Trophoblast cell (in vitro differentiated cells and primary cell): ENCODE results near the gene APOM.
A peak's percentile ranks its signal among the peaks of the same experiment; 100 is the strongest.

Source experiments
- DNase-seq, 2 donors: peaks; one replicate each; pipeline ENCODE4 v3.0.0-alpha.2; 2016
- H2AFZ ChIP-seq: 2 replicates; pipeline ENCODE4 v1.6.1; 2013; ENCODE audit warnings: low read length, moderate library complexity, mild to moderate bottlenecking; ENCODE audit not compliant: insufficient read depth, poor library complexity
- H2AK5ac ChIP-seq: 2 replicates; pipeline ENCODE4 v1.6.1; 2013; ENCODE audit warnings: mild to moderate bottlenecking, low read length
- H2BK120ac ChIP-seq: 2 replicates; pipeline ENCODE4 v1.6.1; 2013; ENCODE audit warnings: low read length, mild to moderate bottlenecking, moderate library complexity; ENCODE audit not compliant: insufficient read depth, poor library complexity
- H2BK12ac ChIP-seq: 2 replicates; pipeline ENCODE4 v1.6.1; 2013; ENCODE audit warnings: mild to moderate bottlenecking, low read length, moderate library complexity
- H2BK5ac ChIP-seq: 2 replicates; pipeline ENCODE4 v1.6.1; 2013; ENCODE audit warnings: low read length, low read depth, moderate library complexity, mild to moderate bottlenecking; ENCODE audit not compliant: poor library complexity
- H3K14ac ChIP-seq: 2 replicates; pipeline ENCODE4 v1.6.1; 2013; ENCODE audit warnings: mild to moderate bottlenecking, low read length
- H3K18ac ChIP-seq: 2 replicates; pipeline ENCODE4 v1.6.1; 2013; ENCODE audit warnings: mild to moderate bottlenecking, low read length
- H3K23ac ChIP-seq: 2 replicates; pipeline ENCODE4 v1.6.1; 2013; ENCODE audit warnings: low read length
- H3K27ac ChIP-seq: 2 replicates; pipeline ENCODE4 v1.5.1; 2013; ENCODE audit warnings: low read depth, mild to moderate bottlenecking, inconsistent platforms, low read length, moderate library complexity
- H3K27me3 ChIP-seq: 2 replicates; pipeline ENCODE4 v1.6.1; 2013; ENCODE audit warnings: inconsistent platforms, mild to moderate bottlenecking, low read length, moderate library complexity; ENCODE audit not compliant: insufficient read depth
- H3K36me3 ChIP-seq, 2 experiments: 1 replicate in 1 of 2; 2 replicates in 1 of 2; pipeline ENCODE4 v1.6.1; 2013; ENCODE audit warnings: low read length in 2 of 2, mild to moderate bottlenecking in 2 of 2, moderate library complexity in 1 of 2; ENCODE audit not compliant: insufficient read depth in 2 of 2, control insufficient read depth in 1 of 2
- H3K4ac ChIP-seq: 2 replicates; pipeline ENCODE4 v1.6.1; 2013; ENCODE audit warnings: low read depth, mild to moderate bottlenecking, low read length, moderate library complexity
- H3K4me1 ChIP-seq, 2 experiments: 1 replicate in 1 of 2; 2 replicates in 1 of 2; pipeline ENCODE4 v1.6.1; 2013; ENCODE audit warnings: low read length in 2 of 2, mild to moderate bottlenecking in 2 of 2, moderate library complexity in 1 of 2; ENCODE audit not compliant: insufficient read depth in 2 of 2, control insufficient read depth in 1 of 2
- H3K4me2 ChIP-seq: 2 replicates; pipeline ENCODE4 v1.6.1; 2013; ENCODE audit warnings: inconsistent platforms, mild to moderate bottlenecking, low read length, moderate library complexity
- H3K4me3 ChIP-seq: 2 replicates; pipeline ENCODE4 v1.5.1; 2013; ENCODE audit warnings: mild to moderate bottlenecking, low read depth, low read length, inconsistent platforms
- H3K79me1 ChIP-seq: one replicate; pipeline ENCODE4 v1.6.1; 2013; ENCODE audit warnings: low read length
- H3K79me2 ChIP-seq: 2 replicates; pipeline ENCODE4 v1.6.1; 2013; ENCODE audit warnings: low read length, mild to moderate bottlenecking; ENCODE audit not compliant: control insufficient read depth, insufficient read depth, poor library complexity
- H3K9ac ChIP-seq: 2 replicates; pipeline ENCODE4 v1.6.1; 2013; ENCODE audit warnings: mild to moderate bottlenecking, low read length
- H3K9me3 ChIP-seq: 2 replicates; pipeline ENCODE4 v1.6.1; 2013; ENCODE audit warnings: low read depth, mild to moderate bottlenecking, control low read depth, inconsistent platforms, low read length; ENCODE audit not compliant: insufficient read depth
- H4K12ac ChIP-seq: 2 replicates; pipeline ENCODE4 v1.6.1; 2013; ENCODE audit warnings: low read depth, mild to moderate bottlenecking, low read length, moderate library complexity
- H4K8ac ChIP-seq: 2 replicates; pipeline ENCODE4 v1.6.1; 2013; ENCODE audit warnings: low read depth, mild to moderate bottlenecking, low read length, moderate library complexity
- H4K91ac ChIP-seq: one replicate; pipeline ENCODE4 v1.6.1; 2013; ENCODE audit warnings: low read depth, mild to moderate bottlenecking, low read length, moderate library complexity
- WGBS: extraction: QIAGEN DNeasy Blood & Tissue Kit; methylation state at CpG from one replicate; pipeline ENCODE4 v1.1.7; 2013; ENCODE audit warnings: missing lambda C conversion rate; ENCODE audit not compliant: insufficient read length, insufficient coverage; ENCODE audit errors: extremely low coverage; 5-methylcytosine and 5-hydroxymethylcytosine counted together

The APOM gene

GRCh38 chr6:31666337-31666965 is 10.8 kb downstream of the APOM start:
- WGBS = no CpG with 5 or more reads among the region's 15 CpGs
- H3K36me3 ChIP-seq = peaks cover 42 to 57% of the 10 kb centered on the region in 2 experiments
- H3K79me2 ChIP-seq = peaks cover 17% of the 10 kb centered on the region
- peak overlapping the region; percentile 83 for H3K4ac ChIP-seq
- peak overlapping the region; percentile 86 for H4K8ac ChIP-seq
- H2AK5ac ChIP-seq = peak overlapping the region; percentile 51
- H3K4me2 ChIP-seq = peak overlapping the region; percentile 80
- no peak overlapping the region for H3K27ac ChIP-seq
- H2BK120ac ChIP-seq = peak overlapping the region; percentile 62
- peak overlapping the region; percentile 54 for H2AFZ ChIP-seq
- peak overlapping the region; percentile 72 for H4K91ac ChIP-seq
- H3K4me3 ChIP-seq = peak overlapping the region; percentile 96
- H3K4me1 ChIP-seq = peaks cover 11 to 14% of the 10 kb centered on the region in 2 experiments
- H3K79me1 ChIP-seq = peaks cover 16% of the 10 kb centered on the region
- no peak for DNase-seq
- H3K14ac ChIP-seq = peak overlapping the region; percentile 82
- H3K9me3 ChIP-seq = no peaks in the 10 kb centered on the region
- H2BK12ac ChIP-seq = no peak overlapping the region
- no peak overlapping the region for H3K23ac ChIP-seq
- H4K12ac ChIP-seq = peak overlapping the region; percentile 22
- no peaks in the 10 kb centered on the region for H3K27me3 ChIP-seq
- peak overlapping the region; percentile 67 for H3K18ac ChIP-seq
- H2BK5ac ChIP-seq = peak overlapping the region; percentile 63
- H3K9ac ChIP-seq = peak overlapping the region; percentile 89

GRCh38 chr6:31669676-31670075 is 14.0 kb downstream of the APOM start, which contains the start of gene LY6G5B:
TSS of gene LY6G5B (plus strand) at chr6:31669976. CDS start at chr6:31670951, 975 bp downstream.
- WGBS = 100% methylated on average over 2 of the region's 8 CpGs
- no peak within 1 kb of the TSS for H3K4me2 ChIP-seq
- H3K9ac ChIP-seq = peak within 1 kb of the TSS; percentile 28
- H4K91ac ChIP-seq = no peak within 1 kb of the TSS
- no peak within 1 kb of the TSS for H3K4ac ChIP-seq
- no peak for DNase-seq
- peaks cover 11% of the 10 kb centered on the region for H3K79me2 ChIP-seq
- H3K27ac ChIP-seq = no peak within 1 kb of the TSS
- H2AFZ ChIP-seq = no peak within 1 kb of the TSS
- no peak within 1 kb of the TSS for H2BK12ac ChIP-seq
- peaks cover 12% of the 10 kb centered on the region for H3K79me1 ChIP-seq
- H2AK5ac ChIP-seq = no peak within 1 kb of the TSS
- H3K23ac ChIP-seq = no peak within 1 kb of the TSS
- H3K9me3 ChIP-seq = no peaks in the 10 kb centered on the region
- H4K12ac ChIP-seq = no peak within 1 kb of the TSS
- H3K36me3 ChIP-seq = peaks cover 53 to 62% of the 10 kb centered on the region in 2 experiments
- H3K4me3 ChIP-seq = no peak within 1 kb of the TSS
- no peak within 1 kb of the TSS for H3K14ac ChIP-seq
- no peak within 1 kb of the TSS for H4K8ac ChIP-seq
- peaks cover 2 to 5% of the 10 kb centered on the region in 2 experiments for H3K4me1 ChIP-seq
- H3K18ac ChIP-seq = no peak within 1 kb of the TSS
- H2BK120ac ChIP-seq = no peak within 1 kb of the TSS
- no peaks in the 10 kb centered on the region for H3K27me3 ChIP-seq
- no peak within 1 kb of the TSS for H2BK5ac ChIP-seq

DNA sequence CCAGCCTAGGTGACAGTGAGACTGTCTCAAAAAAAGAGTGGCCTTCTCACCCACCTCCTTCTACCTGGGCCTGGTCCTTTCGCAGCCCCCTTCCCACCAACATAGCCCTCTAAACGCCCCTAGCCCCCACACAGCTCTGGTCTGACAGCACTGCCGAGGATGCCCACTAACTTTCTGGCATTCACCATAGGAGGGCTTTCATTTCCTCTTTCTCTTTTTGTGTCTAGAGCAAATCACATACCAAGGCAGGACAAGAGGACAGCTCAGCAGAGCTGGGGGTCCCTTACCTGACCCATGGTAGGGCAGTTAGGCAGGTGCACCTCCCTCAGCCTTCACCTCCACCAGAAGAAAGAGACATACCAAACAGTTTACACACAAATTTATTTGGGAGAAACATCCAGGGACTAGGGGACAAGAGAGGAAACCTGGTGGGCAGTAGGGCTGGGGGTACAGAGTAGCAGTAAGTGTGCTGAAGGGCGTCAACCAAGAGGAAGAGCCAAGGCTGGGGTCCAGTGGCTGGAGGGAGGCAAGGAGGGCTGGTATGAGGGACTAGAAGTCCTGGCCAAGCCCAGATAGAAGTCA is 20.7 kb downstream of the APOM start:
- Histone ChIP-seq H3K36me3 (peaks cover 18 to 20% of the 10 kb centered on the region in 2 experiments), H3K4me3 (no peak overlapping the region), H3K14ac (no peak overlapping the region), H3K4me1 (peaks cover 3% of the 10 kb centered on the region in 2 experiments), H4K12ac (no peak overlapping the region), H2BK5ac (no peak overlapping the region), H2AFZ (no peak overlapping the region), H3K4me2 (no peak overlapping the region), H4K91ac (no peak overlapping the region), H3K9me3 (no peaks in the 10 kb centered on the region), H3K79me1 (peaks cover 3% of the 10 kb centered on the region), H3K4ac (no peak overlapping the region), H3K18ac (no peak overlapping the region), H3K9ac (no peak overlapping the region), H4K8ac (no peak overlapping the region), H3K79me2 (peaks cover 2% of the 10 kb centered on the region), H2BK120ac (no peak overlapping the region), H2BK12ac (no peak overlapping the region), H3K27me3 (no peaks in the 10 kb centered on the region), H3K23ac (no peak overlapping the region), H2AK5ac (no peak overlapping the region), H3K27ac (no peak overlapping the region)
- no peak for DNase-seq
- WGBS = no CpG with 5 or more reads among the region's 4 CpGs

DNA sequence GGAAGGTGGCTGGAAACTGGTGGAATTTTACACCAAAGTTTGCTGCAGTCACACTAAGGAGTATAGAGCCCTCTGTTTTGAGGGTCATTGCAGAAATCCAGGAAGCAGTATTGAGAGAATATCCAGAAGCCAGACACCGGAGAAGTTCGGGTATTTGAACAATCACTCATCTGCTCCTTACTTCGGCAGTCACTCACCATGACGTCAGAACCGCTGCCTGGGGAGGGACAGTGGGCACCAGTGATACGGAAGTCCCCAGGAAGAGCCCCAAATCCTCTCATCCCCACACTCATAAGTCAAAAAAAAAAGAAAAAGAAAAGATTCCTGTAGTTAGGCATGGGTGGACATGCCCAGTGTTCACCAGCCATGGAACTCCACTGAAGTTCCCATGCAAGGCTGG is 21.2 kb downstream of the APOM start:
- WGBS = no CpG with 5 or more reads among the region's 6 CpGs
- no peak overlapping the region for H4K12ac ChIP-seq
- H2AFZ ChIP-seq = no peak overlapping the region
- H3K4ac ChIP-seq = no peak overlapping the region
- no peak overlapping the region for H3K27ac ChIP-seq
- H3K36me3 ChIP-seq = peaks cover 13 to 15% of the 10 kb centered on the region in 2 experiments
- no peaks in the 10 kb centered on the region for H3K9me3 ChIP-seq
- no peak overlapping the region for H3K9ac ChIP-seq
- H2BK120ac ChIP-seq = no peak overlapping the region
- H3K4me2 ChIP-seq = no peak overlapping the region
- peaks cover 3 to 6% of the 10 kb centered on the region in 2 experiments for H3K4me1 ChIP-seq
- H4K8ac ChIP-seq = no peak overlapping the region
- H3K4me3 ChIP-seq = no peak overlapping the region
- H2BK12ac ChIP-seq = no peak overlapping the region
- H2BK5ac ChIP-seq = no peak overlapping the region
- H3K79me2 ChIP-seq = peaks cover 2% of the 10 kb centered on the region
- H2AK5ac ChIP-seq = no peak overlapping the region
- no peak overlapping the region for H3K23ac ChIP-seq
- no peak for DNase-seq
- no peak overlapping the region for H4K91ac ChIP-seq
- peaks cover 3% of the 10 kb centered on the region for H3K79me1 ChIP-seq
- H3K27me3 ChIP-seq = no peaks in the 10 kb centered on the region
- H3K18ac ChIP-seq = no peak overlapping the region
- H3K14ac ChIP-seq = no peak overlapping the region
